Stimulated activated CD8-positive, alpha-beta memory T cell treated with anti-CD3 and anti-CD28 coated beads, Interleukin-15, amount 100 ng/mL, for 24 hours (primary cell): Measurements from ENCODE around the gene ELMOD3.
"Not testable (repeated sequence)": the region's sequence is repeated elsewhere in the genome, so short reads cannot be mapped to it uniquely, and the experiment has no call there.

Experiments
- DNase-seq: peaks from one replicate; pipeline ENCODE4 v3.0.0-alpha.2; 2020; ENCODE audit warnings: low read depth

Gene ELMOD3

GRCh38 chr2:85427300-85427835 is 72.8 kb downstream of the ELMOD3 start:
- DNase-seq: no peak

GRCh38 chr2:85428343-85428881 is 73.8 kb downstream of the ELMOD3 start:
- DNase-seq: no peak

DNA sequence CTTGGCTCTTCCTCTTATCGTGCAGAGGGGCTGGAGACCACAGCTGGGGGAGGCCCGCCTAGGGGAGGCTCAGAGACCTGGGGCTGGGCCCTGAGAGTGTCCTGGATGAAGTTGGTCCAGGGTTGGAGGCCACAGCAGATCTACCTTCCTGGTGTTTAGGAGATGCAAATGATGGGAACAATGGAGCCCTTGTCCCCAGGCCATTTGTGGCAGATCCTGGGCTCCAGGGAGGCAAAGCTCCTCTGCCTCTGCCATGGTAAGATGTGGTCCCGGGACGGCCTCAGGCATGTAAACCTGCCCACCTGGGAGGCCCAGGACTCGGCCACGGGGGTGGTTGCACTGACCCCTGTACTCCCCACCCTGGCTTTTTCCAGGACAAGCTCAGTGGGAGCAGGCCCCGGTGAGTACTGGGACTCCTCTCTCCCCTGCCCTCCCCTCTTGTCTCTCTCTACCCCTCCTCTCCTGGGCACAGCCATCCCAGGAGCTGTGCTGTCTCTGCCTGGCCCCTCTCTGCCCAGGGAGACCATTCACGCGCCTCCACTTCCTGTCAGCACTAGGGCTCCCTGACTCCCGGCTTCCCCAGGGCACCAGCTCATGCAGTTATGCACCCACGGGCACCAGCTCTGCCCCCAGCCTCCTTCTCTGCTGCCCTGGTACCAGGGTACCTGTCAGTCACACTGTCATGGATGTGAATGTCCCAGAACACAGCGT is 74.8 kb downstream of the ELMOD3 start:
- no peak for DNase-seq

GRCh38 chr2:85429924-85430289 is 75.3 kb downstream of the ELMOD3 start:
- no peak for DNase-seq

- no peak for DNase-seq
These were observed 76.4 kb downstream of the ELMOD3 start for GRCh38 chr2:85430752-85431569.

GRCh38 chr2:85431570-85432205 is 77.1 kb downstream of the ELMOD3 start:
- DNase-seq: no peak

DNA sequence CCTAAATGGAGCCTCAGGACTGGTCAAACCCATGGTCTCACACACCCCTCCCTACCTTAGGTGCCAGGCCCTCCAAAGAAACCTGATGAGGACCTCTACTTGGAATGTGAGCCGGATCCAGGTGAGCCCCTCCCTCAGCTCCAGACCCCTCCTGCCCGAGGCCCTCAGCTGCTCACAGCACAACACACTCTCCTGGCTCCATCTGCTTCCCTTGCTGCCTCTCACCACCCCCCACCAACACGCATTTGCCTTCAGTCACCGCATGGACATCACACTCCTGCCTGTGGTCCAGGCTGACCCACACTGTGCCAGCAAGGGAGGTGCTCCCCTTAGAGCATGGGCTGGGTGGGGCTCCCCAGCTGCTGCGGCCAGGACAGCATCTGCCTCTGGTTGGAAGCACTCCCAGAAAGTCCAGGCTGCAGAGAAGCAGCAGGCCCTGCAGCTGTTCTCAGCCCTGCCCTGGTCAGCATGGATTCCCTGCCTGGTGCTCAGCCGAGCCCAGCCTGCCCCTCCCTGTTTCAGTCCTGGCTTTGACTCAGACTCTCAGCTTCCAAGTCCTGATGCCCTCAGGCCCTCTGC is 79.0 kb downstream of the ELMOD3 start:
- DNase-seq: no peak

DNA sequence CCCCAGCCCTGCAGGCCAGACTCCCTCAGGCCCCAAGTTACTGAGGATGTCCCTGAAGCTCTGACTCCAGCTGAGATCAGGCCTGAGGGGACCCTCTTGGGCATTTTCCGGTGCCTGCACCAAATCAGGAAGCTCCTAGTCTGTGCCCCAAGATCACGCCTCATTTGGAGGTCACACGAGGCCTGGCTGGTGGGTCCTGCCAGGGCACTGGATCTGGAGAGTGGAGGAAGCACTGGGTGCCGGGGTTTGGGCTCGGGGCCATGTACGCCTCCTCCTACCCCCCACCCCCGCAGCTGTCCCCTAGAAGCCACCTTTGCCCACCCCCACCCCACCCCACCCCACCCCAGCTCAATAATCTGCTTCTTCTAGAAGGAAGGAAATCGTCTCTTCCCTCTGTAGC is 80.1 kb downstream of the ELMOD3 start:
- no peak for DNase-seq

GRCh38 chr2:85435220-85435958 is 80.8 kb downstream of the ELMOD3 start:
- no peak for DNase-seq

GRCh38 chr2:85435981-85436835 is 81.6 kb downstream of the ELMOD3 start:
- no peak for DNase-seq

DNA sequence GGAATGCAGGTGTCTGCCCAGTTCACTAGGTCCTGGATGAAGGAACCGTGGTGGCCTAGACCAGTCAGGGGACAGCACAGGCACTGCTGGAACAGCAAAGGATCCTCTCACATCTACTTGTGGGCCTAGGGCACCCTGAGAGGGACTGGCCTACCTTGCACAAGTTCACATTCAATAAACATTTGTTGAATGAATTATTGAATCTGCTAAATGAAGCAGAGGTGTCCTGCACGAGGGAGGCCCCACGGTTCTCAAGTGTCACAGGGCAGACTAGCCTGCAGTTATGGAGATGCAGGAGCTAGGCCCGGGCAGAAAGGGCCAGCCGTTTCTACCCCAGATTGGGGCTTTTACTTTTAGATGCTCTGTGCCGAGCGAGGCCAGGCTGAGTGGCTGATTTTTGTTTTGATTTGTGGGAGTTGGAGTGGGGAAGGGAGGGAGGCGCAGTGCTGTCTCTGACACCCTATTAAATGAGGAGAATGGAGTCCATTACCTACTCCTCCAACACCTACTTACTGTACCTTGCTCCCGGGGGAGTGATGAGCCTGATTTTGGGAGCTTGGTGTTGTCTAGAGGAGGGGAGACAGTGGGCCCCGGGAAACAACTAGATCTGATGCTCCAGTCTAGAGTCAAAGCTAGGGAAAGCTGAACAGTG is 82.4 kb downstream of the ELMOD3 start:
- DNase-seq: no peak

DNA sequence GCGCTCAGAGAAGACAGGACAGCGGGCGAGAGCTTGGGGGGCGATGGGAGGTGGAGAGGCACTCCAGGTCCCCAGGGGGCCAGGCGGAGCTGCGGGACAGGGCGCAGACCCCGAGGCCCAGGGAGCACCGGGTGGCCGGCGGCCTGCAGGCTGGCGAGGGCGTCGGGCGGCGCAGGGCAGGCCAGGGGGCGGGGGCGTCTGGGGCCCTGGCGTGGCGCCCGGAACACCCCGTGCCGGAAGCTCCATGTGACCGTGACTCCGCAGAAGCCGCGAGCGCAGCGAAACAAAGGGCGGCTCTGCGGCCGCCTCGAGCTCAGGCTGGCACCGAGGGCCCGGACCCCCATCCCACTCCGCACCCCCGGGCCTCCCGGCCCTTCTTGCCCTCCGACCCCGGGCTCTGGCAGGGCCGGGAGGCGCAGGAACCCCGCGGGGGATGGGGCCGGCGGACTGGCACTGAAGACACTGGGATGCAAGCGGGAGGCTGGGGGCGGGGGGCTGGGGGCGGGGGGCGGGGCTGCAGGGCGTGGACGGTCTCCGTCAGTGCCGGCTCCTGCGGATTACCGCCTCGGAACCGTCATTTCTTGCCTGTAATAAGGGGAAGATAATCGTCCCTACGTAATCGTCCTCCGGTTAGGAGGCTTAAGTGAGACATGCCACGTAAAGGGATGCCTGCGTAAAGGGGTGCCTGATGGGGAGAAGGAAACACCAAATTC is 83.1 kb downstream of the ELMOD3 start:
- peak; percentile 47 for DNase-seq

- no peak for DNase-seq
These were observed 83.8 kb downstream of the ELMOD3 start for GRCh38 chr2:85438201-85439024.

- no peak for DNase-seq
These were observed 84.5 kb downstream of the ELMOD3 start for GRCh38 chr2:85439025-85439472.

DNA sequence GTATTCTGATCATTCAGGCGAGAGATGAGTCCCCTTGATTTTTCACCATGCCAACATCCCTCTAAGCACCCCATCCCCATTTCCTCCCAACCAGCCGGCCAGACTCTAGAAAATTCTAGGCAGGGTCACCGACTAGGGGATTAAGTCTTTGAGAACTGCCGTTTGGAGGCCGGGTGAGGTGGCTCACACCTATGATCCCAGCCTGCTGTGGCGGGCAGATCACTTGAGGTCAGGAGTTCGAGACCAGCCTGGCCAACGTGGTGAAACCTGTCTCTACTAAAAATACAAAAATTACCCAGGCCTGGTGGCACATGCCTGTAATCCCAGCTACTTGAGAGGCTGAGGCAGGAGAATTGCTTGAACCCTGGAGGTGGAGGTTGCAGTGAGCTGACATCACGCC is 85.0 kb downstream of the ELMOD3 start:
- DNase-seq: not testable (repeated sequence)

GRCh38 chr2:85439986-85440385 is 85.4 kb downstream of the ELMOD3 start:
- no peak for DNase-seq

DNA sequence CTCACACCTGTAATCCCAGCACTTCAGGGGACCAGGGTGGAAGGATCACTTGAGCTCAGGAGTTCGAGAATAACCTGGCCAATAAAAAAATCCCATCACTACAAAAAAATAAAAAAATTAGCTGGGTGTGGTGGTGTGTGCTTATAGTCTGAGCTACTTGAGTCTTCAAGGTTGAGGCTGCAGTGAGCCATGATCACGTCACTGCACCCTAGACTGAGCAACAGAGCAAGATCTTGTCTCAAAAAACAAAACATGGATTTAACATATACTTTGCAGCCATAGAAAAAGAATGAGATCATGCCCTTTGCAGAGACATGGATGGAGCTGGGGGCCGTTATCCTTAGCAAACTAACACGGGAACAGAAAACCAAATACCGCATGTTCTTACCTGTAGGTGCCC is 86.2 kb downstream of the ELMOD3 start:
- no peak for DNase-seq
